Prostate gland (tissue), 2 donors: ENCODE data around the gene TDRD9. TPM values are rescaled to one million over a fixed set of nuclear protein-coding genes. Genes with fewer than 3 reads are reported as not detected.

ENCODE experiments used
- DNase-seq: peaks from one replicate; pipeline ENCODE4 v3.0.0-alpha.2; 2019; ENCODE audit warnings: low spot score
- H3K27ac ChIP-seq, 2 donors: fragments of 200-600 bp; sonication (generic); 2 replicates each; pipeline ENCODE4 v1.5.1; 2017 to 2019
- H3K27me3 ChIP-seq: fragments of 200-600 bp; sonication (generic); replicated peaks from 2 replicates; pipeline ENCODE4 v1.5.1; 2019; ENCODE audit not compliant: insufficient read depth
- H3K36me3 ChIP-seq, 2 donors: fragments of 200-600 bp; sonication (generic); 1 replicate in 1 of 2; 2 replicates in 1 of 2; pipeline versions ENCODE4 v1.5.1 to v1.8.1; 2017 to 2019
- H3K4me1 ChIP-seq: fragments of 200-600 bp; sonication (generic); replicated peaks from 2 replicates; pipeline ENCODE4 v1.5.1; 2019
- H3K4me3 ChIP-seq, 2 donors: fragments of 200-600 bp; sonication (generic); 2 replicates each; pipeline ENCODE4 v1.5.1; 2017 to 2019
- H3K9me3 ChIP-seq: fragments of 200-600 bp; sonication (generic); 2 replicates; pipeline ENCODE4 v1.5.1; 2017
- POLR2A ChIP-seq: fragments of 450-650 bp; IDR thresholded peaks from one replicate; pipeline ENCODE4 v1.6.1; 2016; ENCODE audit warnings: antibody characterized with exemption, mild to moderate bottlenecking
- POLR2AphosphoS5 ChIP-seq: sonication (generic); formaldehyde crosslinking; IDR thresholded peaks from one replicate; pipeline ENCODE4 v1.6.1; 2017; ENCODE audit warnings: antibody characterized with exemption
- WGBS: methylation state at CpG from one replicate; pipeline ENCODE4 v1.1.5; 2018; 5-methylcytosine and 5-hydroxymethylcytosine counted together
- intact Hi-C: fragments of 100-400 bp; cut with DNase I; formaldehyde crosslinking; loops from one replicate; pipeline ENCODE4 v1.14.2; 2022
- total RNA-seq, 2 donors: library from RNA; depleted of rRNA; stranded (reverse); fragments of >200 nt; gene quantifications; one replicate each; pipeline ENCODE4 v1.1.0, GENCODE V29; 2016
- TF ChIP-seq, protein P1 (sequence below), 4 experiments: fragments of 200-600 bp in 2 of 4; fragments of 450-650 bp in 2 of 4; sonication (generic) in 2 of 4; IDR thresholded peaks; 1 replicate in 3 of 4; 2 replicates in 1 of 4; pipeline ENCODE4 v1.5.1; 2016 to 2019; ENCODE audit warnings: antibody characterized with exemption in 4 of 4, mild to moderate bottlenecking in 2 of 4, moderate library complexity in 2 of 4

The TDRD9 gene
- total RNA-seq, 2 donors from 2014 or later, result 0.64 to 18.2 TPM

DNA sequence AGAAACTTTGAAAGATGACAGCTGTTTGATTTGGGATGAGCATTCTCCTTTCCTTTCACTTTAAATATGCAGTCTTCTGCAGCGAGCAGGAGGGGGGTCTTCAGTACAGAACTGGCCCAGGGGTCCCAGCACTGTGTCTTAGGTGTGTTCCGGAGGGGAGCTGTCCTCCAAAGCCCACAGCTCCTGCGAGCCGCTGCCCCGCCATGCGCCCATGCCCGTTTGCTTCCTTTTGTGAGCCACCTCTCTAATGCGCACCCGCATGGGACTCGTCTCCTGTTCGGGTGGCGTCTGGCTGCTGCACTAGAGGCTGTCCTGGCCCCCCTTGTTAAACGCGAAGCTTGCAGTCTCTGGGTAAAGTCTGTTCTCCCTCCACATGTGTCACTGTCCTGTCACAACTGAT lies 108.8 kb downstream of the TDRD9 start:
- no peaks in the 10 kb centered on the region for H3K36me3 ChIP-seq
- 69% methylated on average over 14 of the region's 14 CpGs for whole genome bisulfite sequencing
- no peaks in the 10 kb centered on the region for H3K4me1 ChIP-seq
- H3K27ac ChIP-seq, result no peak overlapping the region
- no peaks in the 10 kb centered on the region for H3K9me3 ChIP-seq
- TF ChIP-seq, protein P1, sequence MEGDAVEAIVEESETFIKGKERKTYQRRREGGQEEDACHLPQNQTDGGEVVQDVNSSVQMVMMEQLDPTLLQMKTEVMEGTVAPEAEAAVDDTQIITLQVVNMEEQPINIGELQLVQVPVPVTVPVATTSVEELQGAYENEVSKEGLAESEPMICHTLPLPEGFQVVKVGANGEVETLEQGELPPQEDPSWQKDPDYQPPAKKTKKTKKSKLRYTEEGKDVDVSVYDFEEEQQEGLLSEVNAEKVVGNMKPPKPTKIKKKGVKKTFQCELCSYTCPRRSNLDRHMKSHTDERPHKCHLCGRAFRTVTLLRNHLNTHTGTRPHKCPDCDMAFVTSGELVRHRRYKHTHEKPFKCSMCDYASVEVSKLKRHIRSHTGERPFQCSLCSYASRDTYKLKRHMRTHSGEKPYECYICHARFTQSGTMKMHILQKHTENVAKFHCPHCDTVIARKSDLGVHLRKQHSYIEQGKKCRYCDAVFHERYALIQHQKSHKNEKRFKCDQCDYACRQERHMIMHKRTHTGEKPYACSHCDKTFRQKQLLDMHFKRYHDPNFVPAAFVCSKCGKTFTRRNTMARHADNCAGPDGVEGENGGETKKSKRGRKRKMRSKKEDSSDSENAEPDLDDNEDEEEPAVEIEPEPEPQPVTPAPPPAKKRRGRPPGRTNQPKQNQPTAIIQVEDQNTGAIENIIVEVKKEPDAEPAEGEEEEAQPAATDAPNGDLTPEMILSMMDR (IDR thresholded peaks at IDR 0.05), result no peak
- TF ChIP-seq POLR2A (no peak), POLR2AphosphoS5 (no peak)
- H3K27me3 ChIP-seq, result no peaks in the 10 kb centered on the region
- intact Hi-C loops, result no loop called here
- DNase-seq, result no peak
- no peak overlapping the region for H3K4me3 ChIP-seq

- no peaks in the 10 kb centered on the region for H3K4me1 ChIP-seq
- H3K9me3 ChIP-seq, result no peaks in the 10 kb centered on the region
- no peaks in the 10 kb centered on the region for H3K27me3 ChIP-seq
- intact Hi-C loops, result no loop called here
- WGBS, result 24% methylated on average over 3 of the region's 3 CpGs
- TF ChIP-seq POLR2AphosphoS5 (peak; percentile 86), POLR2A (no peak)
- TF ChIP-seq, protein P1 (IDR thresholded peaks at IDR 0.05), result no peak
- H3K27ac ChIP-seq, result no peak overlapping the region
- no peak overlapping the region for H3K4me3 ChIP-seq
- DNase-seq, result peak; percentile 78
- H3K36me3 ChIP-seq, result no peaks in the 10 kb centered on the region
Observed at GRCh38 chr14:104037903-104038302, 109.6 kb downstream of the TDRD9 start.

DNA sequence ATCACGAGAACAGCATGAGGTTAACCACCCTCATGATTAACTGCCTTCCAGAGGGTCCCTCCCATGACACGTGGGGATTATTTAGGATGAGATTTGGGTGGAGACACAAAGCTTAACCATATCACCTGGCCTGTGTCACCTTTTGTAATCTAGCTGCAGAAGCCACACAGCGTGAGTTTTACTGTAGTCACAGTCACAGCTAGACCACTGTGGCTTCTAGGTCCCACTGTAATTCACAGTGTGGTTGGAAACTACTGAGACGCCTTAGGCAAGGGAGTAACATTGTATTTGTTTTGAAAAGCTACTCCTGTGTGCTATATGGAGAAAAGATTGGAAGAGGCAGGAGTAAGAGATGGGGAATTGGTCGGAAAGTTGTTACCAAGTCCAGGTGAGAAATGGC lies 111.0 kb downstream of the TDRD9 start:
- no peak for DNase-seq
- Histone ChIP-seq H3K36me3 (no peaks in the 10 kb centered on the region), H3K9me3 (no peaks in the 10 kb centered on the region), H3K4me3 (no peak overlapping the region), H3K4me1 (no peaks in the 10 kb centered on the region), H3K27ac (no peak overlapping the region), H3K27me3 (no peaks in the 10 kb centered on the region)
- 70% methylated on average over 5 of the region's 5 CpGs for WGBS
- intact Hi-C loops, result no loop called here
- TF ChIP-seq, protein P1 (IDR thresholded peaks at IDR 0.05), result no peak
- TF ChIP-seq POLR2AphosphoS5, result no peak
- no peak for TF ChIP-seq POLR2A

DNA sequence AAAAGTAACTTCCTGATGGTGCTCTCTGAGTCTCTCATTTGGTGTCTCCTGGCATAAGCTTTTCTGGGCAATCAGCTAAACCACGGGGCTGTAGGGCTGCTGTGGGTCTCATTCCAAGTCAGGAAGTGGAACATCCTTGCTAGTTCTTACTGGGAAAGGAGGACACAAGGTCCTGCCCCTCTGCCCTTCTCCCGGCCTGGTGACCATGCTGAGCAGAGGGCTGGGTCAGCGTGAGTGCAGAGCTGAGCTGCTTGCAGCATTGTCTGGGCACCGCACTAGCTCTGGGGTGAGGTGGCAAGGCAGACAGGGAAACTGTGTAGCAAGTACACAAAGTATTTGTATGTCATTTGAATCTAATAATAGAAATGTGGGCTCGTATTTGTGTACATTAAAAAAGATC lies 112.3 kb downstream of the TDRD9 start:
- Histone ChIP-seq H3K27ac (no peak overlapping the region), H3K4me1 (no peaks in the 10 kb centered on the region), H3K27me3 (no peaks in the 10 kb centered on the region), H3K9me3 (no peaks in the 10 kb centered on the region), H3K4me3 (no peak overlapping the region), H3K36me3 (no peaks in the 10 kb centered on the region)
- 57% methylated on average over 5 of the region's 5 CpGs for WGBS
- intact Hi-C loops, result no loop called here
- TF ChIP-seq, protein P1 (IDR thresholded peaks at IDR 0.05), result no peak
- no peak for TF ChIP-seq POLR2A
- no peak for TF ChIP-seq POLR2AphosphoS5
- no peak for DNase-seq

DNA sequence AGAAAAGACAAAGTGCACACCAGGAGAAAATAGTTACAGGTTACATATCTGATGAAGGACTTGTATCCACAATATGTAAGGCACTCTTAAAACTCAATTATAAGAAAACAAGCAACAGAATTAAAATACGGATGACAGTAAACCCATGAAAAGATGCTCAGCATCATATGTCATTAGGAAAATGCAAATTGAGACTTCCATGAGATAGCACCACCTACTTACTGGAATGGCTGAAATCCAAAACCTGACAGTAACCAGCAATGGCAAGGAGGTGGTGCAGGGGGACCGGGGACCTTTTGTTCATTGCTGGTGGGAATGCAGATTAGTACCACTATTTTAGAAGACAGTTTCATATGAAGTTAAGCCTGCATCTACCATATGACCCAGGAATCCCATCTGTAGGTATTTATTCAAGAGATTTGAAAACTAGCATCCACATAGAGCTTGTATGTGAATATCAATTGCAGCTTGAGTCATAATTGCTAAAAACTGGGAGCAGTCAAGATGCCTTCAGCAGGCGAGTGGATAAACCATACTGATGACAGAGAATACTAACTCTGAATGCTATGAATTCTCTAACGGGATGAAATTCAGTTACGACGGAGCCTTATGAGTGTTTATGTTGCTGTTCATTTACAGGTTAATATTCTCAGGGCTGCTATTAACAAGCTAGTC lies 113.3 kb downstream of the TDRD9 start:
- Histone ChIP-seq H3K27ac (no peak overlapping the region), H3K27me3 (no peaks in the 10 kb centered on the region), H3K4me1 (no peaks in the 10 kb centered on the region), H3K36me3 (no peaks in the 10 kb centered on the region), H3K9me3 (no peaks in the 10 kb centered on the region), H3K4me3 (no peak overlapping the region)
- DNase-seq, result no peak
- intact Hi-C loops, result no loop called here
- WGBS, result 79% methylated on average over 6 of the region's 6 CpGs
- TF ChIP-seq POLR2A (no peak), POLR2AphosphoS5 (no peak)
- TF ChIP-seq, protein P1 (IDR thresholded peaks at IDR 0.05), result no peak
